ENCODE results near the gene SFT2D3.

DNA sequence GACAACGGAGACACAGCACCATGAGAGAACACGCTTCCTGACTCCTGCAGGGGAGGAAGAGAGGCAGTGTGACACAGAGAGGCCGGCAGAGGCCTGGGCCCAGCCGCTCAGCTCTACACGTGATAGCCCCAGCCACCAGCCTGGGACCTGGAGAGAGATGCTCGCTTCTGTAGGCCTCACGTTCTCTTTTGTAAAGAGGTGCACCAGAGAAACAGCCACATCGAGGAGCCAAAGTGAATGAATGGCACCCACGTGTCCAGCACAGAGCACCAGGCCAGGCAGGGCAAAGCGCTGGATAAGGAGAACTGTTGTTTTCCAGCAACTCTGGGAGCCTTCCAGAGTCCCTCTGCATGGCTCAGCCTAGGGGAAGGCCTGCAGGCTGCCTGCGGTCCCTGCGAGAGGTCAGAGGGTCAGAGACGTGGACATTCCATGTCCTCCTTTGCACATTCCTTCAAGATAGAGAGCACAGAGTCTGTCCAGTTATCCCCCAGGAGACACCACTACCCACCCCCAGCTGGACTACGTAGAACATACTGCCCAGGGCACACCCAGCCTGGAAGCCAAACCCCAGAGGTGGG is 40.1 kb upstream of the SFT2D3 start:
- TF ChIP-seq, protein P1, sequence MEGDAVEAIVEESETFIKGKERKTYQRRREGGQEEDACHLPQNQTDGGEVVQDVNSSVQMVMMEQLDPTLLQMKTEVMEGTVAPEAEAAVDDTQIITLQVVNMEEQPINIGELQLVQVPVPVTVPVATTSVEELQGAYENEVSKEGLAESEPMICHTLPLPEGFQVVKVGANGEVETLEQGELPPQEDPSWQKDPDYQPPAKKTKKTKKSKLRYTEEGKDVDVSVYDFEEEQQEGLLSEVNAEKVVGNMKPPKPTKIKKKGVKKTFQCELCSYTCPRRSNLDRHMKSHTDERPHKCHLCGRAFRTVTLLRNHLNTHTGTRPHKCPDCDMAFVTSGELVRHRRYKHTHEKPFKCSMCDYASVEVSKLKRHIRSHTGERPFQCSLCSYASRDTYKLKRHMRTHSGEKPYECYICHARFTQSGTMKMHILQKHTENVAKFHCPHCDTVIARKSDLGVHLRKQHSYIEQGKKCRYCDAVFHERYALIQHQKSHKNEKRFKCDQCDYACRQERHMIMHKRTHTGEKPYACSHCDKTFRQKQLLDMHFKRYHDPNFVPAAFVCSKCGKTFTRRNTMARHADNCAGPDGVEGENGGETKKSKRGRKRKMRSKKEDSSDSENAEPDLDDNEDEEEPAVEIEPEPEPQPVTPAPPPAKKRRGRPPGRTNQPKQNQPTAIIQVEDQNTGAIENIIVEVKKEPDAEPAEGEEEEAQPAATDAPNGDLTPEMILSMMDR (IDR thresholded peaks at IDR 0.05), result no peak
- TF ChIP-seq ZFX (IDR thresholded peaks at IDR 0.05; ENCODE audit: borderline replicate concordance), result no peak

Data from 22Rv1 (cell line).